Stimulated activated CD4-positive, alpha-beta T cell treated with anti-CD3 and anti-CD28 coated beads, Interleukin-4, amount 100 ng/mL, for 48 hours (primary cell): Measurements from ENCODE around the gene PIMREG.

Experiments
- DNase-seq, 2 donors: peaks; one replicate each; pipeline ENCODE4 v3.0.0-alpha.2; 2020; ENCODE audit warnings: low read depth in 2 of 2

The PIMREG gene

GRCh38 chr17:6437956-6438355, 6.3 kb upstream of the PIMREG start:
- no peak for DNase-seq

- DNase-seq = no peak
These were observed 4.3 kb upstream of the PIMREG start for GRCh38 chr17:6439951-6440350.

- DNase-seq = no peak
These were observed 1.5 kb upstream of the PIMREG start for GRCh38 chr17:6442775-6443174.

- DNase-seq = no peak
These were observed 498 bp downstream of the PIMREG start for GRCh38 chr17:6444571-6445335.

GRCh38 chr17:6446516-6447100, 2.4 kb downstream of the PIMREG start:
- DNase-seq = no peak

GRCh38 chr17:6448473-6448872, 4.2 kb downstream of the PIMREG start:
- DNase-seq = no peak

- no peak for DNase-seq
These were observed 5.1 kb downstream of the PIMREG start for GRCh38 chr17:6449307-6449706.

GRCh38 chr17:6450926-6451832, 6.9 kb downstream of the PIMREG start:
- DNase-seq = no peak

- no peak for DNase-seq
These were observed 8.4 kb downstream of the PIMREG start for GRCh38 chr17:6452471-6453266.

GRCh38 chr17:6453279-6454024, 9.2 kb downstream of the PIMREG start:
- no peak for DNase-seq

GRCh38 chr17:6454495-6455320, 10.5 kb downstream of the PIMREG start:
- no peak for DNase-seq

GRCh38 chr17:6455321-6455705, 11.1 kb downstream of the PIMREG start:
- DNase-seq = no peak

- no peak for DNase-seq
These were observed 12.1 kb downstream of the PIMREG start for GRCh38 chr17:6456321-6456720.

- DNase-seq = no peak
These were observed 12.8 kb downstream of the PIMREG start for GRCh38 chr17:6456914-6457687.

- no peak for DNase-seq
These were observed 13.6 kb downstream of the PIMREG start for GRCh38 chr17:6457688-6458459.

GRCh38 chr17:6458460-6458950, 14.2 kb downstream of the PIMREG start:
- no peak for DNase-seq

GRCh38 chr17:6460531-6461161, 16.4 kb downstream of the PIMREG start:
- no peak for DNase-seq

- DNase-seq = no peak
These were observed 17.0 kb downstream of the PIMREG start for GRCh38 chr17:6461246-6461645.
